NCI-H748 treated with DMSO at 0.1 percent for 48 hours (cell line): ENCODE data around the gene BCAS3.
"Not testable (repeated sequence)": the region's sequence is repeated elsewhere in the genome, so short reads cannot be mapped to it uniquely, and the experiment has no call there.

Source experiments
- DNase-seq: peaks from one replicate; lab custom pipeline; 2025; lab: John Stamatoyannopoulos, UW

Gene BCAS3

DNA sequence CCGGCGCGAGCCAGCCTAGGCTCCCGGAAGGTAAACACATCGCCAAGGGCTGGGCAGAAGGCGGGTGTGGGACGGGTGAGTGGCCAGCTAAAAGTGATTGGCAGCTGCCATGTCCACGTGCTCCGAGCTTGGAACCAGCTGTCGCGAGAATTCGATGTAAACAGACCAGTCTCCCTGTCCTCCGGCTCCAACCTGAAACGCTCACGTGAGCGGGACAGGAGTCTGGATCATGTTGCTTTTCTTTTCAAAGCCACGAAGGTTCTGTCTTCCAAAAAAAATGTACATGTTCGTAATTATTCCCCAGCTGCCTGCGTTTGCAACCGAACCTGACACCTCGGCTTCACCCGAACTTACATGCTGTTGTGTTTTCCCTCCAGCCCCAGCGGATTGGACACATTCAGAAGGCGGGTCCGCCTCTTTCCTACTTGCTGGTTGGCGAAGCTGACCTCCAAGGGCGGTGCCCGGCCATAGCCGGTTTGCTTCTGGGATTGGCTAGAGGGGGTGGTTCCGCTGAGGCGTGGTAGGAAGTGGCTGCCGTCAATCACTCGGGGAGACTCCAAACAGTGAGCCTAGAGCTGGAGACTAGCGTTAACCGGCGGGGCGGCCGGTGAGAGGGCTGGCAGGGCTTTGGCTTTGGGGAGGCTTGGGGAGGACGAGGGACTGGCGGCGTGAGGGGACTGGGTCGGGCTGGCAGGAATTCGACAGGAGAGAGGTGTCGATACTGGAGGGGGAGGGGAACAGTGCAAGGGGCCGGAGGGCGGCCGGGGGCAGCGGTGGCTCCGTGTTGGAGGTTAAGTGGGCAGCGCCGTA, at the start of gene BCAS3:
TSS of gene BCAS3 (plus strand) at position 544 of the 810 bp plus-strand sequence.
- DNase-seq: peak; percentile 93

- no peak for DNase-seq
These were observed 49.3 kb upstream of the BCAS3 start for GRCh38 chr17:60628252-60628889.

GRCh38 chr17:60629120-60629519, 48.5 kb upstream of the BCAS3 start:
- DNase-seq: no peak

DNA sequence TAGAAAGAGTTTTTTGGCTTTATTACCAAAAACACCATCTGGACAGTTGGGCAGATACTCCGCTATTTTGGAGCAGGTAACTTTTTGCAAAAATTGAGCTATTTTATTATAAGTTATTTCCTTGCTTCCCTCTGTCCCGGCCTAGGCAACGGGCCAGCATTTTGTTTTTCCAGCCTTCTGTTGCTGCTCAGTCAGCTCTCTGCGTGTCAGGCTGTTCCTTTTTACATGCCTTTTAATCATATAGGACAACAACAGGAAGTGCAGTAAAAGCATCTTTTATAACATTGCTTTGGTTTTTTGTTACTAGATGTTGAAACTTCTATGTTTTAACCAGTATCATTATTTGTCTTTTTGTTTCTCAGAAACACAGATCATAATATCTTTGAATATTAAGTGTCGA, 47.3 kb upstream of the BCAS3 start:
- DNase-seq: no peak

DNA sequence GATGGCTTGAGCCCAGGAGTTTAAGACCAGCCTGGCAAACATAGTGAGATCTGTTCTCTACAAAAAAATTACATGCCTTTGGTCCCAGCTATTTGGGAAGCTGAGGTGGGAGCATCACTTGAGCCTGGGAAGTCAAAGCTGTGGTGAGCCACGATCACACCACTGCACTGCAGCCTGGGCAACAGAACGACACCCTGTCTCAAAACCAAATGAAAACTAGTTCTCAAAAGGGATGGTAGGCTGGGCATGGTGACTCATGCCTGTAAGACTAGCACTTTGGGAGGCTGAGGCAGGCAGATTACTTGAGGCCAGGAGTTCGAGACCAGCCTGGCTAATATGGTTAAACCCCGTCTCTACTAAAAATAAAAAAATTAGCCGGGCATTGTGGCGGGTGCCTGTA, 46.5 kb upstream of the BCAS3 start:
- no peak for DNase-seq

- DNase-seq: no peak
These were observed 40.0 kb upstream of the BCAS3 start for GRCh38 chr17:60637683-60638082.

- no peak for DNase-seq
These were observed 38.7 kb upstream of the BCAS3 start for GRCh38 chr17:60639019-60639330.

- DNase-seq: no peak
These were observed 37.1 kb upstream of the BCAS3 start for GRCh38 chr17:60640503-60640902.

- DNase-seq: no peak
These were observed 36.5 kb upstream of the BCAS3 start for GRCh38 chr17:60641126-60641525.

DNA sequence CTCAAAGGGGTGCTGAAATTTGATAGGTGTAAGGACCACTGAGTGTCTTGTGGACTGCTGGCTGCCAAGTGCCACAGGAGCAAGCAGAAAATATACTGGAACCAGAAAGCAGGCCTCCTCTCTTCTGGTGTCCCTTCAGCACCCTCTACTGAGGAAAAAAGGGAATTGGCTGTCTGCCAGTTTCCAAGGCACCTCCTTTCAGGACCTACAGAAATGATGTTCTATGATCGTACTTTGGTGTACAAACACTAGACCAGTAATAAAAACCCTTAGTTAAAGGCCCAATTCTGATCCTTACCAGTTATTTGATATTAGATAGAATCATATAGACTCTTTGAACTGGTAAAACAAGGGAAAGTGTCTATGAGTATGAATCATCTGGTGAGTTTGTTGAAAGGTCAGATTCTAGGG, 35.8 kb upstream of the BCAS3 start:
- DNase-seq: peak; percentile 37

DNA sequence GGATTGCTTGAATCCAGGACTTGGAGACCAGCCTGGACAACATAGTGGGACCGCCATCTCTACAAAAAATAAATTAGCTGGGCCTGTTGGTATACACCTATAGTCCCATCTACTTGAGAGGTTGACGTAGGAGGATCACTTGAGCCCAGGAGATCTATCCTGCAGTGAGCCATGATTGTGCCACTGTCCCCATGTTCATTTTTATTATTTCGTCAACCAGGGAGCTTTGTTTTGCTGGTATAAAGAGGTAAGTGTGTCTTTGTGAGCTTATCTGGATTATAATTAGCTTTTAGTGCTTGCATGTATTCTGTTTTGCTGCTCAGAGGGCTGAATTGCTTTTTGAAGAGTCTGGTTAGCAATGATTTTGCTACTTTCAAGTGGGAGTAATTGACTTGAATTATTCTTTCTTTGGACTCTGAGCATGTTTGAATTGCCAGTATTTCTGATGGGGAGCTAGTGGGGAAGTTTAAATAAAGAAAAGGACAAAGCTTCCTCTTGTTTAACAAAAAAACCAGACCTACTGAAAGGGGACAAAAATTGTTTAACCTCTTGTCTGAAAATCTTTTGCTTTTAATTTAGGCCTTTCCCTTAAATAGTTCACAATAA, 31.6 kb upstream of the BCAS3 start:
- DNase-seq: no peak

- DNase-seq: no peak
These were observed 30.9 kb upstream of the BCAS3 start for GRCh38 chr17:60646701-60647100.

DNA sequence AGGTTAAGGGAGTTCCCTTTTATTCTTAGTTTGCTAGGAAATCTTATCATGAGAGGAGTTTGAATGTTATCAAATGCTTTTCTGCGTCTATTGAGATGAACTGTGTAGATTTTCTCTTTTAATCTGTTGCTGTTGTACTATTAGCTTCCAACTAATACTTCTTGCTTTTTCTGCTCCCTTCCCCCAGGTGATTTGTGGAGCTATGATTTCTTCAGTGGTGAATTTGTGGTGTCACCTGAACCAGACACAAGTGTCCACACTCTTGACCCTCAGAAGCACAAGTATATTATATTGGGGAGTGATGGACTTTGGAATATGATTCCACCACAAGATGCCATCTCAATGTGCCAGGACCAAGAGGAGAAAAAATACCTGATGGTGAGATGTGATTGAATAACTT, 29.9 kb upstream of the BCAS3 start:
- DNase-seq: no peak

- no peak for DNase-seq
These were observed 25.0 kb upstream of the BCAS3 start for GRCh38 chr17:60652454-60653247.

DNA sequence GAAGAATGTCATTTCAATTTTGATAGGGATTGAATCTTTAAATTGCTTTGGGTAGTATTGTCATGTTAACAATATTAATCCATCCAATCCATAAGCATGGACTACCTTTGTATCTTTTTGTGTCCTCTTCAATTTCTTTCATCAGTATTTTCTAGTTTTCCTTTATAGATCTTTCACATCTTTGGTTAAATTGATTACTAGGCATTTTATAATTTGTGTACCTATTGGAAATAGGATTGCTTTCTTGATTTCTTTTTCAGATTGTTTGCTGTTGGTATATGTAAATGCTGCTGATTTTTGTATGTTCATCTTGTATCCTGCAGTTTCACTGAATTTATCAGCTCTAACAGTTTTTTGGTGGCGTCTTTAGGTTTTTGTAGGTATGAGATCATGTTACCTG, 24.1 kb upstream of the BCAS3 start:
- DNase-seq: no peak

DNA sequence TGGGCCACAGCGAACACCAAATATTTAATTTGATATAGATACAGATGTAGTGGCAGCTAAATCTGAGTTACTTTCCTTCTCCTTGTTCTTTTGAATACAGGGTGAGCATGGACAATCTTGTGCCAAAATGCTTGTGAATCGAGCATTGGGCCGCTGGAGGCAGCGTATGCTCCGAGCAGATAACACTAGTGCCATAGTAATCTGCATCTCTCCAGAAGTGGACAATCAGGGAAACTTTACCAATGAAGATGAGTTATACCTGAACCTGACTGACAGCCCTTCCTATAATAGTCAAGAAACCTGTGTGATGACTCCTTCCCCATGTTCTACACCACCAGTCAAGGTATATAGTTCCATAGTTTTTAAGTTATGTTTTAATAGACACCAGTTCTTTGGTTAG, 21.2 kb upstream of the BCAS3 start:
- DNase-seq: no peak

DNA sequence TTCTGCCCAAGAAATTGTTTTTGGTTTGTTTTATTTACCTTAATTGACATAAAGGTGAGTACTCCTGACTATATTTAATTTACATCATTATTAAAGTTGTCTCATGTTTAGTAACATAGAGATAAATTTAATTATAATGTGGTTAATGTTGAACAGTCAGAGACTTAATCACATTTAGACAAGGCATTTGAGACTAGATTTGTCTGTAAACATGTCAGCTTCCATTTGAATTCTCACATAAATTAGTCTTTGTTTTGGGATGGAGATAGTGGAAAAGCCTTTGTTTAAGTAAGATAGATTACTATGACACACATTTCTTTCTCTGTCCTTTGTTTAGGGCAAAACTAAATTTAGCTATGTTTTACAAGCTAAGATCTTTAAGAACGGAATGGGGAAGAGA, 18.5 kb upstream of the BCAS3 start:
- DNase-seq: no peak

DNA sequence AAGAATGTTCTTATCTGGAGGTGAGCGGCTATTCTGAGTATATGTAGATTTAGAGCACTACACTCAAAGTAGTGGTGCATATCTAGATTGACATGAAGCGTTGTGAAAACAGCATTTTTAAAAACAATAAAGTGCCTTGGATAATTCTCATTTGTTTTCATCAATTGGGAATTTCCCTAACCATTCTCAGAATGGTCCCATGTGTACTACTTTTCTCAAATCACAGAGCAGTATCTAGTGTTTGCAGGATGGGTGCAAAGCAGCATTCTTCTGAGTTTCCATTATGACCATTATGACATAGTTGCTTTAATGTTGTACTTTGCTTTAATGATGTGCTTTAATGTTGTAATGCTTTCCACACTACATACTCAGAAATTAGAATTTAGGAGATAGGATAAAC, 16.2 kb upstream of the BCAS3 start:
- DNase-seq: no peak

DNA sequence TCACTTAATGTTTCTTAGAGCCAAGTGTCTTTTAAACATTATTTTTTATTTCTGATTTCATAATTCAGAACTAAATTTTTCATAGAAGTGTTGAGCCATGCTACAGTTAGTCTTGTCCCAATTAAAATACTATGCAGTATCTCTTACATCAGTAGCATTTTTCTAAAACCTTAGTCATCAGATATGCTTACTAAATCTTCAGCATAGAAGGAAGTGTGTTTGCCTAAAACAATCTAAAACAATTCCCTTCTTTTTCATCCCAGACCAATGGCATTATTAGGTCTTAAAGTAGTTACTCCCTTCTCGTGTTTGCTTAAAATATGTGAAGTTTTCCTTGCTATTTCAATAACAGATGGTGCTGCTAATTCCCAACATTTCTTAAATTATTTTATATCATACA, 13.6 kb upstream of the BCAS3 start:
- DNase-seq: no peak

DNA sequence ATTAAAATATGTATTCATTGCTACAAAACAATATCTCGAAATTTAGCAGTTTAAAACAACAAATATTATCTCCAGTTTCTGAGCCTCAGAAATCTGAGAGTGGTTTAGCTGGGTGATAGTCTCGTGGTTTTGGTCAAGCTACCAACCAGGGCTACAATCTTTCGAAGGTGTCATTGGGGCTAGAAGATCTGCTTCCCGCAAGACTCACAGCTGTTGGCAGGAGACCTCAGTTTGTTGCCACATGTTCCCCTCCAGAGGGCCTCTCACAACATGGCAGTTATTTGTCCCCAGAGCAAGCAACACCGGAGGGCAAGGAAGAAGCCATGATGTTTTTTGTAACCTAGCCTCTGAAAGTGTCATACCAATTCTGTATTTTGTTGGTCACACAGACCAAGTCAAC, 12.0 kb upstream of the BCAS3 start:
- no peak for DNase-seq

DNA sequence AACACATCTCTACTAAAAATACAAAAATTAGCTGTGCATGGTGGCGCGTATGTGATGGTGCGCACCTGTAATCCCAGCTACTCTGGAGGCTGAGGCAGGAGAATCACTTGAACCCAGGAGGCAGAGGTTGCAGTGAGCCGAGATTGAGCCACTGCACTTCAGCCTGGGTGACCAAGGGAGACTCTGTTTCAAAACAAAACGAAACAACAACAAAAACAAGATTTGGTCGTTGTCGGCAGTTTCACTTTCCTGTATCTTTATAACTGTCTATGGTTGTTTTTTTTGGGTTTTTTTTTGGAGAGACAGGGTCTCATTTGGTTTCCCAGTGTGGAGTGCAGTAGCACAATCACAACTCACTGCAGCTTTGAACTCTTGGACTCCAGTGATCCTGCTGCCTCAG, 8.9 kb upstream of the BCAS3 start:
- DNase-seq: not testable (repeated sequence)

DNA sequence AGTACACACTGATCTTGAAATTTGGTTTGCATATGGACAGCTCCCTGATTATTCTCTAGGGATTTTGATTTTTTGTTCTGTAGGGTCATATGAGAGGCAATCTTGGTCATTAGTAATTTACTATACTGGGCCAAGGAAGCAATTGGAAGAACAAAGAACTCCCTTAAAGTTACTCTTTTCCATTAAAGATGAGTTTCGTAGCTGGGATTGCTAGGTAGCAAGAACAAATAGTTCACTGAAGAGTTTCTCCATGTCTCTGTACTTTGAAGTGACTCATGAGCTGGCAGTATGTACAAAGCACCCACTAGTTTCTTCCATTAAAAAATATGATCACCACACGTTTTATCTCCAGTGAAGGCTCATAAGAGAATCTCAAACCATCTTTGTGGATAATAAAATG, 6.2 kb upstream of the BCAS3 start:
- no peak for DNase-seq

- DNase-seq: not testable (repeated sequence)
These were observed 3.0 kb upstream of the BCAS3 start for GRCh38 chr17:60674637-60675036.
